Measurements from ENCODE around the gene MRPL4. TPM values are rescaled to one million over a fixed set of nuclear protein-coding genes. Genes with fewer than 3 reads are reported as not detected.

The MRPL4 gene
- total and polyA plus RNA-seq, 2 of the 13 experiments (the other 11 are each of a cell fraction or from before 2014, with no cell fraction given) = 40.6 to 42.5 TPM

- ATAC-seq (peak; percentile 88), FAIRE-seq (peak; percentile 64), DNase-seq (ENCODE audit: low spot score) (peak; percentile 83)
- H3K79me2 ChIP-seq (ENCODE audit: insufficient read depth, low read length) = no peaks in the 10 kb centered on the region
- no peak overlapping the region for H3K9ac ChIP-seq (ENCODE audit: insufficient read depth, low read depth, low read length)
- POLR2A ChIA-PET = interaction anchor here (0.9 to 1.1 kb wide), 3 partner anchors 8 to 13 kb away, joined by 3 to 5 read pairs (median 3); partner anchors contain the start of gene MRPL4
- H3K36me3 ChIP-seq (replicated peaks in 1 of 2; ENCODE audit: control insufficient read depth in 1 of 2, insufficient read depth in 2 of 2, low read length in 2 of 2) = no peaks in the 10 kb centered on the region
- H3K4me2 ChIP-seq (ENCODE audit: low read depth, low read length) = peak overlapping the region; percentile 3; the same call in 1 of the 2 replicates
- no TSS peak for BruUV-seq (replicated peaks)
- intact Hi-C loops (cut with micrococcal nuclease; ENCODE audit: unreplicated experiment) = loop anchor here (5.0 kb wide), 1 partner anchor 46 kb away; the partner anchor contains the start of gene DNMT1
- 4% methylated on average over 4 of the region's 12 CpGs for WGBS (ENCODE audit: low lambda C conversion rate)
- no peaks in the 10 kb centered on the region; a peak in 1 of 5 replicates for H3K27me3 ChIP-seq (ENCODE audit: control insufficient read depth in 1 of 2, insufficient read depth in 2 of 2, low read length in 2 of 2)
- CTCF ChIA-PET (ENCODE audit: low intra/inter-chr PET ratio, low total read pairs) = interaction anchor here (0.8 kb wide), 1 partner anchor 12 kb away, joined by 3 read pairs; no protein-coding TSS in a partner anchor
- H2AFZ ChIP-seq (ENCODE audit: low read length) = no peak overlapping the region
- H4K20me1 ChIP-seq (ENCODE audit: insufficient read depth, low read length) = no peaks in the 10 kb centered on the region
- H3K27ac ChIP-seq (ENCODE audit: extremely low read length, insufficient read depth, low read length) = no peak overlapping the region
- peaks cover 66% of the 10 kb centered on the region for H3K4me1 ChIP-seq (ENCODE audit: insufficient read depth, low read length)
- H3K4me3 ChIP-seq (replicated peaks in 1 of 3; ENCODE audit: insufficient read depth in 1 of 3, low read depth in 2 of 3, low read length in 3 of 3) = no peak overlapping the region; a peak in 1 of 6 replicates
- no peaks in the 10 kb centered on the region for H3K9me3 ChIP-seq (ENCODE audit: low read length)
- in situ Hi-C loops (cut with HindIII; ENCODE audit: extremely low pct_ligation_motif_present, low pct_unique_long_range_greater_than_20kb) = loop anchor here (10.0 kb wide), 1 partner anchor 303 kb away; the partner anchor contains the start of gene OLFM2
- TF ChIP-seq ZNF639 (CRISPR knock-in tag; conservative IDR thresholded peaks at IDR 0.05) (no peak), TP53 (CRISPR knock-in tag; conservative IDR thresholded peaks at IDR 0.05) (no peak), CREBL2 (CRISPR knock-in tag; IDR thresholded peaks at IDR 0.05; ENCODE audit: borderline replicate concordance) (no peak), SCMH1 (CRISPR knock-in tag; IDR thresholded peaks at IDR 0.05; ENCODE audit: borderline replicate concordance) (no peak), YEATS2 (CRISPR knock-in tag; IDR thresholded peaks at IDR 0.05; ENCODE audit: borderline replicate concordance) (peak; percentile 61; the same call in 1 of the 2 replicates), MEIS1 (CRISPR knock-in tag; IDR thresholded peaks at IDR 0.05; ENCODE audit: borderline replicate concordance) (peak; percentile 94), SP4 (CRISPR knock-in tag; IDR thresholded peaks at IDR 0.05) (peak; percentile 51), ZKSCAN1 (IDR thresholded peaks at IDR 0.05; ENCODE audit: low read length) (no peak), NR2F2 (IDR thresholded peaks at IDR 0.05; ENCODE audit: borderline replicate concordance, low read depth) (no peak), ZC3H4 (CRISPR knock-in tag; IDR thresholded peaks at IDR 0.05; ENCODE audit: borderline replicate concordance) (no peak), ZNF441 (CRISPR knock-in tag; IDR thresholded peaks at IDR 0.05; ENCODE audit: borderline replicate concordance) (peak; percentile 37; the same call in 1 of the 2 replicates), HOXA9 (CRISPR knock-in tag; IDR thresholded peaks at IDR 0.05; ENCODE audit: borderline replicate concordance) (no peak), ERF (CRISPR knock-in tag; IDR thresholded peaks at IDR 0.05) (no peak; the same call in 1 of the 2 replicates), HHEX (CRISPR knock-in tag; IDR thresholded peaks at IDR 0.05) (peak; percentile 95), MTA3 (CRISPR knock-in tag; IDR thresholded peaks at IDR 0.05) (no peak), NR2C2 (CRISPR knock-in tag; IDR thresholded peaks at IDR 0.05; ENCODE audit: borderline replicate concordance) (peak; percentile 35; the same call in 1 of the 2 replicates), DR1 (CRISPR knock-in tag; IDR thresholded peaks at IDR 0.05) (no peak), FOXK2 (IDR thresholded peaks at IDR 0.05) (no peak), HNF4A (CRISPR knock-in tag; IDR thresholded peaks at IDR 0.05) (peak; percentile 25; the same call in 1 of the 2 replicates), ZNF850 (CRISPR knock-in tag; conservative IDR thresholded peaks at IDR 0.05) (no peak)
- TF ChIP-seq, protein P1, sequence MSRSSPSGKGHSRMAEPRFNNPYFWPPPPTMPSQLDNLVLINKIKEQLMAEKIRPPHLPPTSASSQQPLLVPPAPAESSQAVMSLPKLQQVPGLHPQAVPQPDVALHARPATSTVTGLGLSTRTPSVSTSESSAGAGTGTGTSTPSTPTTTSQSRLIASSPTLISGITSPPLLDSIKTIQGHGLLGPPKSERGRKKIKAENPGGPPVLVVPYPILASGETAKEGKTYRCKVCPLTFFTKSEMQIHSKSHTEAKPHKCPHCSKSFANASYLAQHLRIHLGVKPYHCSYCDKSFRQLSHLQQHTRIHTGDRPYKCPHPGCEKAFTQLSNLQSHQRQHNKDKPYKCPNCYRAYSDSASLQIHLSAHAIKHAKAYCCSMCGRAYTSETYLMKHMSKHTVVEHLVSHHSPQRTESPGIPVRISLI (CRISPR knock-in tag; IDR thresholded peaks at IDR 0.05; ENCODE audit: borderline replicate concordance) = 0 out of 2 replicates have a peak, but pooled peaks have one; percentile 11
These were observed 13.7 kb upstream of the MRPL4 start for GRCh38 chr19:10238172-10238783.

Measured in HepG2 (cell line).